Upper lobe of right lung (tissue), 1 donor: ENCODE measurements around the gene OCEL1. TPM values are rescaled to one million over a fixed set of nuclear protein-coding genes. Genes with fewer than 3 reads are reported as not detected.

Experiments
- ATAC-seq: fragments of 200-7000 bp; cut with Tn5 transposase; one replicate; pipeline ENCODE4 v1.9.1; 2020; ENCODE audit warnings: mild to moderate bottlenecking, moderate library complexity
- DNase-seq: peaks from one replicate; pipeline ENCODE4 v3.0.0-alpha.2; 2020
- H3K27ac ChIP-seq: fragments of 200-600 bp; one replicate; pipeline ENCODE4 v1.8.0; 2022
- H3K27me3 ChIP-seq: fragments of 200-600 bp; one replicate; pipeline ENCODE4 v1.8.0; 2022; ENCODE audit warnings: mild to moderate bottlenecking
- H3K36me3 ChIP-seq: fragments of 200-600 bp; one replicate; pipeline ENCODE4 v1.8.0; 2022
- H3K4me1 ChIP-seq: fragments of 200-600 bp; one replicate; pipeline ENCODE4 v1.8.0; 2022
- H3K4me3 ChIP-seq: fragments of 200-600 bp; one replicate; pipeline ENCODE4 v1.8.0; 2022; ENCODE audit warnings: mild to moderate bottlenecking
- H3K9me3 ChIP-seq: fragments of 200-600 bp; one replicate; pipeline ENCODE4 v1.8.0; 2022
- CTCF ChIP-seq: fragments of 200-600 bp; IDR thresholded peaks from one replicate; pipeline ENCODE4 v1.8.0; 2022; ENCODE audit warnings: antibody characterized with exemption
- intact Hi-C: fragments of 100-400 bp; cut with DNase I; formaldehyde crosslinking; loops from one replicate; pipeline ENCODE4 v1.11.0; 2022
- total RNA-seq: library from RNA; stranded (reverse); fragmentation: NEBNext Ultra II Directional; extraction: Animal tissue kit (Norgen Biotek cat#: 25700); gene quantifications from one replicate; pipeline ENCODE4 v1.2.1, GENCODE V29; 2021
- donor health status: DM: no; HTN: yes; CAD: no; lungs with severe emphysema.

The OCEL1 gene
- total RNA-seq, 1 donor from 2014 or later, result 31.6 TPM

GRCh38 chr19:17237747-17238706, 12.0 kb downstream of the OCEL1 start:
- TF ChIP-seq CTCF, result no peak
- ATAC-seq (no peak), DNase-seq (no peak)
- Histone ChIP-seq H3K36me3 (peaks cover 20% of the 10 kb centered on the region), H3K4me3 (no peak overlapping the region), H3K4me1 (peaks cover 31% of the 10 kb centered on the region), H3K27me3 (no peaks in the 10 kb centered on the region), H3K27ac (no peak overlapping the region), H3K9me3 (no peaks in the 10 kb centered on the region)
- intact Hi-C loops, result no loop called here

GRCh38 chr19:17240062-17240752, 14.2 kb downstream of the OCEL1 start:
- DNase-seq, result no peak
- peaks cover 23% of the 10 kb centered on the region for H3K4me1 ChIP-seq
- no peak overlapping the region for H3K27ac ChIP-seq
- intact Hi-C loops, result no loop called here
- no peak for ATAC-seq
- H3K36me3 ChIP-seq, result peaks cover 13% of the 10 kb centered on the region
- H3K4me3 ChIP-seq, result no peak overlapping the region
- H3K9me3 ChIP-seq, result no peaks in the 10 kb centered on the region
- no peak for TF ChIP-seq CTCF
- H3K27me3 ChIP-seq, result no peaks in the 10 kb centered on the region

- ATAC-seq (no peak), DNase-seq (no peak)
- Histone ChIP-seq H3K27me3 (no peaks in the 10 kb centered on the region), H3K4me3 (no peak overlapping the region), H3K9me3 (no peaks in the 10 kb centered on the region), H3K4me1 (peaks cover 21% of the 10 kb centered on the region), H3K36me3 (peaks cover 13% of the 10 kb centered on the region), H3K27ac (no peak overlapping the region)
- no peak for TF ChIP-seq CTCF
- intact Hi-C loops, result no loop called here
Measured at GRCh38 chr19:17240826-17241399, 14.9 kb downstream of the OCEL1 start.

- Histone ChIP-seq H3K27me3 (no peaks in the 10 kb centered on the region), H3K4me3 (no peak overlapping the region), H3K4me1 (peaks cover 24% of the 10 kb centered on the region), H3K27ac (peak overlapping the region; percentile 42), H3K36me3 (peaks cover 12% of the 10 kb centered on the region), H3K9me3 (no peaks in the 10 kb centered on the region)
- intact Hi-C loops, result no loop called here
- ATAC-seq (no peak), DNase-seq (no peak)
- TF ChIP-seq CTCF, result no peak
Measured at GRCh38 chr19:17242431-17243208, 16.6 kb downstream of the OCEL1 start.

- H3K4me1 ChIP-seq, result peaks cover 24% of the 10 kb centered on the region
Measured at GRCh38 chr19:17243211-17243829, 17.3 kb downstream of the OCEL1 start.

More at GRCh38 chr19:17243211-17243829, 17.3 kb downstream of the OCEL1 start:
- TF ChIP-seq CTCF, result no peak
- ATAC-seq, result no peak
- H3K27ac ChIP-seq, result peak overlapping the region; percentile 80
- H3K36me3 ChIP-seq, result peaks cover 5% of the 10 kb centered on the region
- intact Hi-C loops, result no loop called here
- no peaks in the 10 kb centered on the region for H3K9me3 ChIP-seq
- peak overlapping the region; percentile 80 for H3K4me3 ChIP-seq
- DNase-seq, result no peak
- no peaks in the 10 kb centered on the region for H3K27me3 ChIP-seq
